Duodenal mucosa (tissue), 2 donors: ENCODE results near the gene RBBP8NL.

ENCODE experiments used
- H3K27ac ChIP-seq: one replicate; pipeline ENCODE4 v1.7.0; 2013; ENCODE audit warnings: low read depth, low read length
- H3K27me3 ChIP-seq, 2 donors: one replicate each; pipeline ENCODE4 v1.7.0; 2013; ENCODE audit warnings: low read length in 2 of 2, control low read depth in 1 of 2; ENCODE audit not compliant: insufficient read depth in 2 of 2, control insufficient read depth in 1 of 2
- H3K36me3 ChIP-seq, 2 donors: one replicate each; pipeline ENCODE4 v1.7.0; 2013; ENCODE audit warnings: low read length in 2 of 2, control low read depth in 1 of 2; ENCODE audit not compliant: insufficient read depth in 2 of 2, control insufficient read depth in 1 of 2
- H3K4me1 ChIP-seq, 2 donors: one replicate each; pipeline ENCODE4 v1.7.0; 2013; ENCODE audit warnings: low read length in 2 of 2, control low read depth in 1 of 2; ENCODE audit not compliant: insufficient read depth in 2 of 2, control insufficient read depth in 1 of 2
- H3K4me3 ChIP-seq, 2 donors: one replicate each; pipeline ENCODE4 v1.7.0; 2013; ENCODE audit warnings: low read length in 2 of 2, low read depth in 1 of 2
- H3K9ac ChIP-seq, 2 donors: one replicate each; pipeline ENCODE4 v1.7.0; 2013; ENCODE audit warnings: low read length in 2 of 2, low read depth in 1 of 2
- H3K9me3 ChIP-seq, 2 donors: one replicate each; pipeline ENCODE4 v1.7.0; 2013; ENCODE audit warnings: low read length in 2 of 2, control low read depth in 1 of 2; ENCODE audit not compliant: control insufficient read depth in 1 of 2

RBBP8NL gene

DNA sequence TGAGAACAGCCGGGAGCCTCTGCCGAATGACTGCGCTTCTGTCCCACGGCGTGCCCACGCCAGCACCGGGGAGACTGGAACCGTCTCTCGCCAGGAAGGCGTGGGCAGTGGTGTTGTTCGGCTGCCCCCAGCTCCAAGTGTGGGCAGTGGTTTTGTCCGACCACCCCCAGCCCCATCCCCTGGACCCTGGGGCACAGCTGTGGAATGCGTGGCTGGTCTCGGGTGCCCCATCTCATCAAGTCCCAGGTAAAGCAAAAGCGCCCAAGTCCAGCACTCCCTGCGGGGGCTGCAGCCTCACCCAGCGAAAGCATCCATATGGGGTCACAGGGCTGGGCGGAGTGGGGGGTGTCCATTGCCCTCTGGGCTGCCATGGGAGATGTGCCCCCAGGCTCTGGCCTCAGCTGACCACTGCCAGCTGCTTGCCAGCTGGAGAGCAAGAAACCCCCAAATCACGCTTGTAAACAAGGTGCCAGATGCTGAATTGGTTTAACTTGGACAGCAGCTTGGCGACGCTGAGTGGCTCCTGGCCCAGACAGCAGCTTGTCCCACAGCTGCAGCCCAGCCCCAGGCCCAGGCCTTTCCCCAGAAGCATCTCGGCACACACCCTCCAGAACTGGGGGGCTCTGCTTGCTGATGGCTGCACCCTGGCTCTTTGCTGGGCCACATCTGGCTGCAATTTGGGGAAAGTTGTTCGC, 24.7 kb downstream of the RBBP8NL start:
- Histone ChIP-seq H3K4me3 (no peak overlapping the region), H3K27me3 (no peaks in the 10 kb centered on the region), H3K9me3 (no peaks in the 10 kb centered on the region), H3K4me1 (peaks cover 17 to 22% of the 10 kb centered on the region in 2 donors), H3K27ac (no peak overlapping the region), H3K36me3 (peaks cover 0 to 8% of the 10 kb centered on the region in 2 donors), H3K9ac (no peak overlapping the region)

DNA sequence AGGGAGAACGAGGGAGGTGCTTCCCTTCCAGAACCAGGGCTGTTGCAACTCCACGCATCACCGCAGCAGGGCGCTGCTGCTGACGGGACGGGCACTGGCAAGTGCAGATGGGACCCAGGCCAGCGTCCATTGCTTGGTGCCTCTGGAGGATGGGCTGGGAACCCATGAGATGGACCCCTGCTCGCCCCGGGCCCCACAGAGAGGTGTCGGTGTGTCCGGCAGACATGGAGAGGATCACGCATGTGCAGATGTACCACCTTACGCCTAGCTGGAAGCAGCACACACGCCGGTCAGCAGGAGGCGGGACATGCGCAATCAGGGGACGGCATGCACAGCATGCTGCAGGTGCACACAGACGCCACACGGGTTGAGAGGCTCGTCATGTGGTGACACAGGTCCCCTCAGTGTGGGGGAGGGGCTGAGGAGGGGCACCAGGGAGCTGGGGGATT, 26.0 kb downstream of the RBBP8NL start:
- H3K9ac ChIP-seq: no peak overlapping the region
- H3K27ac ChIP-seq: no peak overlapping the region
- no peaks in the 10 kb centered on the region for H3K9me3 ChIP-seq
- H3K27me3 ChIP-seq: no peaks in the 10 kb centered on the region
- no peak overlapping the region for H3K4me3 ChIP-seq
- H3K36me3 ChIP-seq: peaks cover 0 to 8% of the 10 kb centered on the region in 2 donors
- H3K4me1 ChIP-seq: peaks cover 10 to 17% of the 10 kb centered on the region in 2 donors

DNA sequence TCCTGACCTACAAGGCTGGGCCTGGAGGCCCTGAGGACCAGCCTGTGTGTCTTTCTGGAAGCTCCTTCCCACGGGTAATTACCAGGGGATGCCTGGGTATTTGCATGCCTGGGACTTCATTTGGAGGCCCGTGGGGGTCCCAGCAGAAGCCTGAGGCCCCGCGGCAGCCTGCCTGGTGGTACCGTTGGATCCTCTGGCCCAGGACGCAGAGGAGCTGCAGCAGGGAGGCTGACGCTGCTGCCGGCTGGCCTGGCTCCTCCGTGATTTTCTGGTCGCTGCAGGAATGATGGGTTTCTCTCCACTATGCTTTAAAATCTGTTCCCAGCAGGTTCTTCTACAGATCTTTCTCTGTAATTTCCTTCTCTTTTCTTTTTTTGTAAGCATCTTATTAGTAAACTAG, 26.8 kb downstream of the RBBP8NL start:
- Histone ChIP-seq H3K4me1 (peaks cover 2 to 8% of the 10 kb centered on the region in 2 donors), H3K4me3 (no peak overlapping the region), H3K27me3 (no peaks in the 10 kb centered on the region), H3K9me3 (no peaks in the 10 kb centered on the region), H3K9ac (no peak overlapping the region), H3K36me3 (peaks cover 0 to 8% of the 10 kb centered on the region in 2 donors), H3K27ac (no peak overlapping the region)

DNA sequence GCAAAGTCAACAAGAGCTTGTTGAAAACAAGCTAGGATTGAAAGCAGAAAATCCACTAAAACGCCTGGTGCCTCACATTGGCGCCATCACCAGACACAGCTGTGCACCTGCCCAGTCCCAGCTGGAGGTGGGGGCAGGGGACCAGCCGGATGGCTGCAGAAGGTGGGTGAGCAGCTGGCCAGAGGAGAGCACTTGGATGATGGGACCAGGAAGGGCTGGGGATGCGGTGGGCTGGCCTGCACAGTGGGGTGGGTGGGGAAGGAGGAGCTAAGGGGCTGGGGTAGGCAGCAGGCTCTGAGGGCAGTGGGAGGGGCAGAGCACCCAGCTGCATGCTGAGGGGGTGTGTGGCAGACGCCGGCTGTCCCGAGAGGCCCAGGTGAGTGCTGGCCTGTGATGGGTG, 27.3 kb downstream of the RBBP8NL start:
- Histone ChIP-seq H3K9ac (no peak overlapping the region), H3K27ac (no peak overlapping the region), H3K27me3 (no peaks in the 10 kb centered on the region), H3K4me1 (peaks cover 0 to 3% of the 10 kb centered on the region in 2 donors), H3K9me3 (no peaks in the 10 kb centered on the region), H3K36me3 (peaks cover 0 to 8% of the 10 kb centered on the region in 2 donors), H3K4me3 (no peak overlapping the region)

DNA sequence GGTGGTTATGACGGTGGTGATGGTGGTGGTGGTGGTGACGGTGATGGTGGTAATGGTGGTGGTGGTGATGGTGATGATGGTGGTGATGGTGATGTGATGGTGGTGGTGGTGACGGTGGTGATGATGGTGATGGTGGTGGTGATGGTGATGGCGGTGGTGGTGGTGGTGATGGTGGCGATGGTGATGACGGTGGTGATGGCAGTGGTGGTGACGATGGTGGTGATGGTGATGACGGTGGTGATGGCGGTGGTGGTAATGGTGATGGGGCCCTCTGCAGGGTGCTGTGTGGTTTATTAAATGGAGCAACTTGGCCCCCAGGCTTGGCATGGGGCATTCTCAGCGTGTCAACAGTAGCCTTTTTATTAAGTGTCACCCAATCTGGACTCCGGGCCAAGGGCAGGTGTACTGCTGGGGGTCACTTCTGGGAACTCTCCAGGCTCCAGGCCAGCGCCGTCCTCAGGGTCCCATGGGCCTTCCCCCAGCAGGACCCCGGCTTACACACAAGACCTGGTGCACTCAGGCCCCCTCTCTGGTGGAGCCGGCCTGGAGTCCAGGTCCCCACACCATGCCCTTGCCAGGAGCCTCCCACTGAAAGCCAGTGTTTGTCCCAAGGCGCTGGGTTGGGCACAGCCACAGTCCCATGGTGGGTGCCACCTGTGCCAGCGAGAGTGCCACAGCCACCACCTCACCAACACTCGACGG, 29.1 kb downstream of the RBBP8NL start:
- Histone ChIP-seq H3K9ac (no peak overlapping the region), H3K27ac (no peak overlapping the region), H3K9me3 (no peaks in the 10 kb centered on the region), H3K36me3 (peaks cover 0 to 19% of the 10 kb centered on the region in 2 donors), H3K4me1 (no peaks in the 10 kb centered on the region), H3K4me3 (no peak overlapping the region), H3K27me3 (no peaks in the 10 kb centered on the region)

DNA sequence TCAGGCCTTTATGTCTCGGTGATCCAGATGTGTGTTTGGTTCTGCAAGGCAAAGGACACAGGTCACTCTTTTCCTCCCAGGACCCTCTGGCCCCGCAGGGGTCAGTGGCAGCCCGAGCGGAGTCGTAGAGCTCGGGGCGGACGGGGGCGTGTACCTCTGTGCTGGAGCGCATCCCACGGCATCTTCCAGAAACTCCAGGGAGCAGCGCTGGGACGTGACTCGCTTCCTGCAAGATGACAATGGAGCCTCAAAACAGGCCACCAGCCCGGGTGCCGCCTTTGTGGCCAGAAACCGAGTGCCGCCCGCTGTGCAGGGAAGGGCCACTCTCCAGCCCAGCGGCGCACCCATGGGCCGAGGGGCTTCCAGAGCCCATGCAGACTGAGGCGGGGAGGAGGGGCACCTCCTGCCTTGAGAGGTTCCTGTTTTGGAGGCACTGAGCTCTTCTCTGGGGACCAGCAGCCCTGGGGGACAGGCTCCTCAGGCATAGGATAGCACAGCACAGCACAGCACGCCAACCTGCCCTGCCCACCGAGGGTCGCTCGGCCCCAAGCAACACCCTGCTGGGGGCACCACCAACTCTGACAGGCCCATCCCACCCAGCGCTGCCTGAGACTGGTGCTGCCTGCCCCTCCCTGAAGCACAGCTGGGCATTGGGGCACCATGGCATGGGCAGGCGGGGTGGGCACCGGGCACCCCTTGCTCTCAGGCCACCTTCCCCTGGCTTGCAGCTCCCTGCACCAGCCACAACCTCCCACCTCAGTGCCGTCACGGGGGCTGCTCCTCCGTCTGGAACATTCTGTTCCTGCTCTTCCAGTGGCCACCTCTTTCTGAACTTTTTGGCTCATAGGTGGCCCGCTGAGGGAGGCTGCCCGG, 30.7 kb downstream of the RBBP8NL start:
- H3K27ac ChIP-seq: no peak overlapping the region
- H3K9me3 ChIP-seq: no peaks in the 10 kb centered on the region
- no peak overlapping the region for H3K9ac ChIP-seq
- H3K27me3 ChIP-seq: no peaks in the 10 kb centered on the region
- H3K4me3 ChIP-seq: no peak overlapping the region
- no peaks in the 10 kb centered on the region for H3K4me1 ChIP-seq
- peaks cover 4 to 26% of the 10 kb centered on the region in 2 donors for H3K36me3 ChIP-seq

DNA sequence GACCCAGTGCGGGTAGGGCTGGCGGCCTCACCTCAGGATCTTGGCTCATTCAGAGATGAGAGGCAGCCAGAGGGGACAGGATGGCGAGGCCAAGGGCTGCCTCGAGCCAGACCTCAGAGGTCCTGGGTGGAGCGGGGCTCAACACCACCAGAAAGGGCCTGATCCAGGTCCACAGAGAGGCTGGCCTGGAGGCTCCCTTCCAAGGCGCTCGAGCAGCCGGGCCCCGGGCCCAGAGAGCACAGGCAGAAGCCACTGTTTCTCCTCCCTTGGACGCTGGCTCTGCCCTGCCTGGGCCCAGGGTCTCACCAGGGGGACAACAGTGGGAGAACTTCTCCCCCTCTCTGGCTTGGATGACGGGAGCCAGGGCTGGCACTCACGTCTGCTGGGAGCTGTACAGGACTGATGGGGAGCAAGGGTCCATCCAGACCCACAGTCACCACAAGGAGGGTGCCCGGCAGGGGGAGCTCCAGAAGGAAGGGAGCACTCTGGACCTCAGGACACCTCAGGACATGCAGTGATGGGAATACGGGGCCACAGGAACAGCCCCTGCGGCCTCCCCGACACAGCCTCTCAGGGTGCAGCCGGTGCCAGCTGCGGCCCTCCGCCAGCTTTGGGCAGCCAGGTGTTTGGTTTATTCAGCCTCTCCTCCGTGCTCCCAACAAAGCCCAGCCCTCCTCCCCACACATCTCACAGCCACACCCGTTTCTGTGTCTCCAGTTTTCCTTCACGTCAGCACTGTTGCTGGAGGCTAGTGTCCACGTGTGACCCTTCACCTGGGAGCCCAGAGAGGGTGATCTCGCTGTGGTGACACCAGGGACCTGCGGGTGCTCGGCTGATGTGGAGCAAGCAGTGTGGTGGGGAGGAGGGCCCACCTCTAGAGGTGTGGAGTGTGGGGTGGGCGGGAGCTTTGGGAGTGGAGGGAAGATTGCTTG, 31.8 kb downstream of the RBBP8NL start:
- peaks cover 4 to 30% of the 10 kb centered on the region in 2 donors for H3K36me3 ChIP-seq
- no peaks in the 10 kb centered on the region for H3K9me3 ChIP-seq
- no peak overlapping the region for H3K4me3 ChIP-seq
- no peak overlapping the region for H3K9ac ChIP-seq
- H3K4me1 ChIP-seq: no peaks in the 10 kb centered on the region
- H3K27ac ChIP-seq: no peak overlapping the region
- no peaks in the 10 kb centered on the region for H3K27me3 ChIP-seq

DNA sequence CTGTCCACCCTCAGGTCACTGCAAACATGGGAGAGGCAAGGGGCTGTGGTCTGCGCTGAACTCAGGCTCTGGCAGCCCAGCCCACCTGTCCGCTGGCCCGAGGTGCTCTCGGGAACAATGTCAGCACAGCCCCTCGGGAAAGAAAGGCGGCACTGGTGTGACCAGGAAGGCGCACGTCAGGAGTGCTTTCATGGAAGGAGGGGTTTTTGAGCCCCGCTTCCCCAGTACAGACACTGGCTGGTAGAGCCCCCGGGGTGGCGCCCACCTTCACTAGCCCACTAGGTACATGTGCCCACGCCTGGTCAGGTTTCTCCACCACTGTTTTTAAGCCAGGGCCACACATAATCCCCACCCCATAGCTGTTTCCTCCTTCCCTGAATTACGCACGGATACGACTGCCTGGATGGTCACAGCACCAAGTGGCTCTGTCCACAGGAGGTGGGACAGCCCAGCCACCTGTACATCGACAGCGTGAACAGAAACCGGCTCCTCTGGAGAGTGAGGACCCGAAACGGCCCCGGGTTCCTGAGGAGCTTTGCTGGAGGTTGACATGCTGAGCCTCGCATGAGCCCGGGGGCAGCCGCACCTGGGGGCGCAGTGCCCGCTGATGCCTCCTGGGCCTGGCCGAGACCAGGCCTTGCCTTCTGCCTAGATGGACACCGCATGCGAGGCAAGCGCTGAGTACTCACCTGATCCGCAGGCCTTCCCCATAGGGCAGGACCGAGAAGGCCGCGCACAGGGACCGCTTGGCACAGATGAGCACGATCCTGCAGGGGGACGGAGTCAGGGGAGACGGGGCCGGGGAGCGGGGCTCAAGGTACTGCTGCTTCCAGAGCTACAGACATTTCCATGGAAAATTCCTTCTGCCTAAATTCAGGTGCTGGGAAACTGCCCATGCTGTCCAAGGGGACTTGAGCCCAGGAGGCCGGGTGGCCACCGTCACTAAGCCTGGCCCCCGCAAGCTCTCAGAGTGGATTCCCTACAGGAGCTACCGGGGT, 32.8 kb downstream of the RBBP8NL start:
- H3K27ac ChIP-seq: no peak overlapping the region
- H3K4me1 ChIP-seq: no peaks in the 10 kb centered on the region
- peaks cover 5 to 41% of the 10 kb centered on the region in 2 donors for H3K36me3 ChIP-seq
- no peaks in the 10 kb centered on the region for H3K9me3 ChIP-seq
- H3K27me3 ChIP-seq: no peaks in the 10 kb centered on the region
- no peak overlapping the region for H3K9ac ChIP-seq
- H3K4me3 ChIP-seq: no peak overlapping the region
